ENCODE measurements around the gene GK.
"Not testable (repeated sequence)": the region's sequence is repeated elsewhere in the genome, so short reads cannot be mapped to it uniquely, and the experiment has no call there.

The GK gene

DNA sequence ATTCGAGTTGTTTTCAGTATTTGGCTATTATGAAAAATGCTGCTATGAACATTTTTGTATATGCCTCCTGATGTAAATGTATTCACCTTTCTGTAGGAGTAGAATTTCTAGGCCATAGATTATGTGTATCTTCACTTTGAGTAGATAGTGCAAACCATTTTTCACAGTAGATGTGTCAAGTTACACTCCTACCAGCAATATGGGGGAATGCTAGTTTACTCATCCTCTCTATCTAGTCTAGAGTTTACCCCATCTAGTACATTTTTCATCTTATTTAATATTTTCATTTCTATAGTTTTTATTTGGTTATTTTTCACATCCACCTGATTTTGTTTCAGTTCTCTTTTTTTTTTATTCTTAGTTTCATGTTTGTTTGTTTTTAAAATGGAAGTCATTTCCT is 59.0 kb downstream of the GK start:
- DNase-seq: no peak
- H3K4me1 Mint-ChIP-seq: peaks cover 44% of the 10 kb centered on the region
- no peaks in the 10 kb centered on the region for H3K9me3 Mint-ChIP-seq
- peak overlapping the region; percentile 9 for H3K27ac Mint-ChIP-seq
- CTCF ChIA-PET: no interaction called here
- H3K27me3 Mint-ChIP-seq: no peaks in the 10 kb centered on the region
- H3K36me3 Mint-ChIP-seq: peaks cover 20% of the 10 kb centered on the region
- no peak overlapping the region for H3K4me3 Mint-ChIP-seq

DNA sequence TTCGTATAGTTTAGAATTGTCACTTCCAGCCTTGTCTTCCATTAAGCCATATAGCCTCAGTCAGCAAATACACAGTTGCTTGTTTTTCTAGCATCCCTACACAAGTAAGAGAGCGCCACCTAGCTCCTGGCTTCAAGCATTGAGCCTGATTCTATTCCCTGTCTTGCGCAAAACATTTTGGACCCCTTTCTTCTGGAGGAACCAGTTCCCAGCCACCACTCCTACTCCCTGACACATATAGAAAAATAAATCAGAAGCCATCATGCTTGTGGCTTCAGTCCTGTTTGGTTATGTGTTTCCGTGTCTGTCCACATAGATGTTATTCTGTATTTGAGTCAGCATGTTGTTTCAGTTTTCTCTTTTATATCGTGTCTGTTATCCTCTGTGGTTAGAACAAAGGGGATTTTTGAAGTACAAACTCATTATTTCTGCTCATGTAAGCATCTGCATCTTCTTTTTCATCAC is 59.9 kb downstream of the GK start:
- Mint-ChIP-seq H3K4me1 (peaks cover 47% of the 10 kb centered on the region), H3K9me3 (no peaks in the 10 kb centered on the region), H3K27ac (peak overlapping the region; percentile 87), H3K27me3 (no peaks in the 10 kb centered on the region), H3K4me3 (peak overlapping the region; percentile 16), H3K36me3 (peaks cover 22% of the 10 kb centered on the region)
- CTCF ChIA-PET: interaction anchor here (1.0 kb wide), 1 partner anchor 78 kb away, joined by 4 read pairs; no protein-coding TSS in a partner anchor
- DNase-seq: peak; percentile 55

DNA sequence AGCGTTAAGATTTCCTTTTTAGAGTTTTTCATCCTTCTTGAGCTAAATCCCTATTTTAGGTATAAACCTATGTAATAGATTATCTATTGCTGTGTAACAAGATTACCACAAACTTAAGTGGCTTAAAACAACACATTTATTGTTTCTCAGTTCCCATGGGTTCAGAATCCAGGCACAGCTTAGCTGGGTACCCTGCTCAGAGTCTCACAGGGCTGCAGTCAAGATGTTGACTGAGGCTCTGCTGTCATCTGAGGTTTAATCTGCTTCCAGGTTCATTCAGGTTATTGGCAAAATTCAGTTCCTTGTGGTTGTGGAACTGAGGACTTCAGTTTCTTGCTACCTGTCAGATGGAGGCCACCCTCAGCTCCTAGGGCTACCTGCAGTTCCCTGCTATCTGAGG is 60.9 kb downstream of the GK start:
- Mint-ChIP-seq H3K36me3 (peaks cover 20% of the 10 kb centered on the region), H3K27ac (peak overlapping the region; percentile 87), H3K4me1 (peaks cover 47% of the 10 kb centered on the region), H3K9me3 (no peaks in the 10 kb centered on the region), H3K27me3 (no peaks in the 10 kb centered on the region), H3K4me3 (no peak overlapping the region)
- no peak for DNase-seq
- CTCF ChIA-PET: interaction anchor here (0.6 to 1.1 kb wide), 3 partner anchors 59 to 79 kb away, joined by 3 to 4 read pairs (median 3); no protein-coding TSS in a partner anchor

DNA sequence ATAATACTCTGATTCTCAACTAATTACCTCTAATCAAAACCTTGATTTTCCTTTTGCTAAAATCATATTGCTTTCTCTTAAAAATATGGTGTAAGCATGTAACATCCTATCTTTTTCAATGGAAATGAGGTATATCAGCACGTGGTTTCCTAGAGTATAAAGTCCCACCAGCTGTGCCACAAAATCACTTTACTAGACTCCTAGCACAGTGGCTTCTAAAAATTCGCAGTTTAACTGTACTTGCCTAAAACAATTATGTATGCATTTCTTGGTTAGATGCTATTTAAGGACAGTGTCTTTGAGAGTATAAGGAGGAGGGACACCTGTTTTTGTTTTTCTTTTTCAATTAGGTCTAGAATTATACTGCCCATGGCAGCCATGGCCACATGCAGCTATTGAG is 62.8 kb downstream of the GK start:
- no peak for DNase-seq
- peaks cover 18% of the 10 kb centered on the region for H3K36me3 Mint-ChIP-seq
- no peak overlapping the region for H3K27ac Mint-ChIP-seq
- no peaks in the 10 kb centered on the region for H3K9me3 Mint-ChIP-seq
- H3K27me3 Mint-ChIP-seq: no peaks in the 10 kb centered on the region
- peaks cover 43% of the 10 kb centered on the region for H3K4me1 Mint-ChIP-seq
- no peak overlapping the region for H3K4me3 Mint-ChIP-seq
- CTCF ChIA-PET: interaction anchor here (0.7 to 1.3 kb wide), 2 partner anchors 9 to 141 kb away, joined by 3 to 4 read pairs; no protein-coding TSS in a partner anchor

DNA sequence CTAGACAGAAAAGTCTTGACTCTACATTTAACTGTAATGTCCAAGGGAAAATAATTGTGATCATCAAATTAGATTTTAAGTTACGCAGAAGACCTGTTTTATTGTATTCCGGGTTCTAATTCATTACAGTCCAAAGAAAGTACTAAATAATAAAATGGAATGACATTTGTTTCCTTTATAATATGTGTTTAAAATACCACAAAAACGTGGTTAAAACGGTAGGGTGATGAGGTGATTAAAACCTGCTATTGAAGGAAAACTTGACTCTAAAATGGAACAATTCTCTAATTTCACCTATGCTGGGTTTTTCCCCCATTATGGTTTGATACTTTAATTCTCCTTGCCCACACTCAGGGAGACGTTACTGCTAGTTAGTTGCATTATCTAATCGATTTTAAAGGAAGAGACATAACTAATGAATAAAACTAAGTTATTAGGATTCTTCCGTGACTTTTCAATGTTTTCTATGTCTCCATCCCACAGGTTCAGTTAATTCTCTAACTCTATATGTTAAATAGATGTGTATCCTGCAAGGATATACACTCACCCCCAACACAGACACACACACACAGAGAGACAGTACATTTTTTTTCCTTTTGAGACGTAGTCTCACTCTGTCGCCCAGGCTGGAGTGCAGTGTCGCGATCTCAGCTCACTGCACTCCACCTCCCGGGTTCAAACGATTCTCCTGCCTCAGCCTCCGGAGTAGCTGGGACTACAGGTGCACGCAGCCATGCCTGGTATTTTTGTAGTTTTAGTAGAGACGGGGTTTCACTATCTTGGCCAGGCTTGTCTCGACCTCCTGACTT is 80.8 kb downstream of the GK start:
- CTCF ChIA-PET: interaction anchor here (1.3 to 2.3 kb wide), 2 partner anchors 87 to 305 kb away, joined by 4 to 10 read pairs; no protein-coding TSS in a partner anchor
- H3K27ac Mint-ChIP-seq: no peak overlapping the region

DNA sequence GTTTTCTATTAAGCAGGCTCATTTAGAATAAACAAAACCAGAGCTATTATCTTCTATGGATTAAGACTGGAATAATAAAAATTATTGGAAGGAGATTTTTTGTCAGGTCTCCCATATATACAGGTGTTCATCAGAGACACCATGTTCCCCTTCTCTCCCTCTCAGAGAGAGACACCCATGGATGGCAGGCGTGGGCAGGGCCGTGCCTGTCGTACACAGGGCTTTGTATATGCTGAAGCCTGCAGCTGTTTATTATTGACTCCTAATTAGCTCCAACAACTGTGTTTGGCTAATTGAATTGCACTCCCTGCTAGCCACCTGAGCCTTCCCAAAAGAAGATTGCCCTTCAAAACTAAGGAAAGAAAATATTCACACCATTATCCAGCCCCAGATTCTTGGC is 81.6 kb downstream of the GK start:
- H3K9me3 Mint-ChIP-seq: no peaks in the 10 kb centered on the region
- no peak overlapping the region for H3K27ac Mint-ChIP-seq
- H3K27me3 Mint-ChIP-seq: no peaks in the 10 kb centered on the region
- CTCF ChIA-PET: interaction anchor here (0.9 to 2.3 kb wide), 8 partner anchors 50 to 304 kb away, joined by 3 to 10 read pairs (median 4); no protein-coding TSS in a partner anchor
- no peak for DNase-seq
- H3K4me1 Mint-ChIP-seq: peaks cover 2% of the 10 kb centered on the region
- no peak overlapping the region for H3K4me3 Mint-ChIP-seq
- H3K36me3 Mint-ChIP-seq: peaks cover 1% of the 10 kb centered on the region

More for the DNA sequence above, 80.8 kb downstream of the GK start:
- H3K4me1 Mint-ChIP-seq: peaks cover 2% of the 10 kb centered on the region
- H3K9me3 Mint-ChIP-seq: no peaks in the 10 kb centered on the region
- H3K36me3 Mint-ChIP-seq: peaks cover 1% of the 10 kb centered on the region
- no peaks in the 10 kb centered on the region for H3K27me3 Mint-ChIP-seq
- DNase-seq: no peak
- H3K4me3 Mint-ChIP-seq: no peak overlapping the region

DNA sequence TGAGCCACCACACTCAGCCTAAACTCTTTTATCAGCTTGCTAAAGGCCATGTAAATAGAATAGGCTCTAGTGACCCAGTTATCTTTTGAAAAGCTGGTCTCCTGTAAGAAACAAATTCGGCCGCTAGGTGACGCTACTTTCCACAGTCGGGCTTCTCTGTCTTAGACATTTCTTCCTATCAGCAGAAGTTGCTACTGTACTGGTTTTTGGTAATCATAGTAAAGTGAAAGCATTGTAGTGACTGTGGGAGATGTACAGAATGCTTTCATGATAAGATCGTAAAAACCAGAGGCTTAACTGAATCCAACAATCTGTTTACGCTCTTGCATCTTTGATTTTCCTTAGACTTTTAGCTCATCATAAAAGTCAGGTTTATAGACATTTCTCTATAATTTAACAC is 82.6 kb downstream of the GK start:
- DNase-seq: peak; percentile 84
- H3K27me3 Mint-ChIP-seq: no peaks in the 10 kb centered on the region
- CTCF ChIA-PET: interaction anchor here (0.8 to 2.3 kb wide), 17 partner anchors 9 to 302 kb away, joined by 3 to 10 read pairs (median 3); no protein-coding TSS in a partner anchor
- peaks cover 1% of the 10 kb centered on the region for H3K36me3 Mint-ChIP-seq
- H3K4me3 Mint-ChIP-seq: no peak overlapping the region
- peaks cover 2% of the 10 kb centered on the region for H3K4me1 Mint-ChIP-seq
- H3K27ac Mint-ChIP-seq: no peak overlapping the region
- H3K9me3 Mint-ChIP-seq: no peaks in the 10 kb centered on the region

DNA sequence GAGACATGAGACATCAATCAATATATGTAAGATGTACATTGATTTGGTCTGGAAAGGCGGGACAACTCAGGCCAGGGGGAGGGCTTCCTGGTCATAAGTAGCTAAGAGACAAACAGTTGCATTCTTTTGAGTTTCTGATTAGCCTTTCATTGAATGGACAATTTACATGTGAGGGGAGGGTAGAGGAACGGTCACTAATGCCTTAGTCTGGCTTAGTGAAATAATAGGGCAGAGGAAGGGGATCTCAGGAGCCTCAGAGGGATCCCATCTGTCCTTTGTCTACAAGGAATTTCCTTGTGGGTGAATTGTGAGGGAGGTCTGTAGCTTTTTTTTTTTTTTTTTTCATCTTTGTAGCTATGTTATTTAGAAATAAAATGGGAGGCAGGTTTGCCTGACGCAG is 88.3 kb downstream of the GK start:
- no peaks in the 10 kb centered on the region for H3K36me3 Mint-ChIP-seq
- no peak overlapping the region for H3K27ac Mint-ChIP-seq
- H3K4me3 Mint-ChIP-seq: no peak overlapping the region
- no peaks in the 10 kb centered on the region for H3K27me3 Mint-ChIP-seq
- DNase-seq: no peak
- no peaks in the 10 kb centered on the region for H3K4me1 Mint-ChIP-seq
- CTCF ChIA-PET: no interaction called here
- H3K9me3 Mint-ChIP-seq: no peaks in the 10 kb centered on the region

DNA sequence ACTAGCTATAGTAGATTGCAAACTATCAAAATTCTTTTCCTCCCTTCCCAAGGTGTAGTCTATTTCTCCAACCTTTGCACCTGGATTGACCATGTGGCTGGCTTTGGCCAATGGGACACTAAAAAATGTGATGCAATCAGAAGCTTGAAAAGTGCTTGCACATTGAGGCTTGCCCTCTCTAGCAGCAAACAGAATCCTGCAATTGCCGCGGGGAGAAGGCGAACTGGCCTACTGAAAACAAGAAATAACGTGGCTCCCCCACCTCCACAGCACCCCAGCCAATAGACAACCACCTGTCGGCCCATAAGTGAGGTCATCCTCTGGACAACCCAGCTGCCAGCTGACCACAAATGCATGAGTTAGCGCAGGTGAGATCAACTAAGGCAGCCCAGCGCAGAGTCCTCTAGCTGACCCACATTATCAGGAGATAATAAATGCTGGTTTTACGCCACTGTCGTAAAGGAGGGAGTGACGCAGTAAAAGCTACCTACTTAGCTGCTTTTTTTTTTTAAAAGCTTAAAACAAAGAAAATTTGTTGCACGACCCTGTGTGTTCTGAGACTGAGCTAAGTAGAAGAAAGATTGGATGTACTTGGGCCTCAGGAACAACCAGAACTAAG is 95.2 kb downstream of the GK start:
- no peaks in the 10 kb centered on the region for H3K36me3 Mint-ChIP-seq
- no peaks in the 10 kb centered on the region for H3K4me1 Mint-ChIP-seq
- H3K27ac Mint-ChIP-seq: no peak overlapping the region
- H3K27me3 Mint-ChIP-seq: no peaks in the 10 kb centered on the region
- no peak overlapping the region for H3K4me3 Mint-ChIP-seq
- H3K9me3 Mint-ChIP-seq: no peaks in the 10 kb centered on the region
- DNase-seq: no peak
- CTCF ChIA-PET: interaction anchor here (0.9 kb wide), 1 partner anchor 179 kb away, joined by 3 read pairs; no protein-coding TSS in a partner anchor

DNA sequence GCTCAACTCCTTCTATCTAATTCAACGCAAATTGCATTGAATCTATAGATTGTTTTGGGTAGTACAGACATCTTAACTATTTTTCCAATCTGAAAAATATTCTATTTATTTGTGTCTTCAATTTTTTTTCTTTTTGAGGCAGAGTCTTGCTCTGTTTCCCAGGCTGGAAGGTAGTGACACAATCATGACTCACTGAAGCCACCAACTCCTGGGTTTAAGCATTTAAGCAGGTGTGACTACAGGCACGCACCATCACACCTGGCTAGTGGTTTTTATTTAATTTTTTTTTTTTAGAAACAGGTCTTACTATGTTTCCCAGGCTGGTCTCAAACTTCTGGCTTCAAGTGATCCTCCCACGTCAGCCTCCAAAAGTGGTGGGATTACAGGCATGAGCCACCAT is 98.3 kb downstream of the GK start:
- no peak for DNase-seq
- no peak overlapping the region for H3K27ac Mint-ChIP-seq
- CTCF ChIA-PET: no interaction called here
- H3K4me1 Mint-ChIP-seq: no peaks in the 10 kb centered on the region
- H3K9me3 Mint-ChIP-seq: no peaks in the 10 kb centered on the region
- no peaks in the 10 kb centered on the region for H3K27me3 Mint-ChIP-seq
- H3K36me3 Mint-ChIP-seq: no peaks in the 10 kb centered on the region
- no peak overlapping the region for H3K4me3 Mint-ChIP-seq

DNA sequence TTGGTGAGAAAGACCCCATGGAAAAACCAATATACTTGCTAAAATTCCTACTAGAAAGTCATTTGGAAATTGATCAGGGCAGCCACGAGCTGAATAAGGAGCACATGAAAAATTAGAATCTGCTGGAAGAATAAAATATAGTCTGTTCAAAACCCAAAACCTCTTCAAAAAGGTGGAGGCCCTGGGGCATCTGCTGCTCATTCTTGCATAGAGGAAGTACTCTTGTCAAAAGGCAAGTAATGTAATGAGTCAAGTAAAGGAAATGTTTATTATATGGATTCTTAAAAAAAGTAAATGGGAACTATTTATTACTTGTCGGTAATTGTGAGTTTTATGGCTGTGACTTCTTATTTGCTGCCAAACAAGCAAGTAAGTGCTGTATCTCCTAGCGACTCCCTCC is 109.5 kb downstream of the GK start:
- Mint-ChIP-seq H3K27ac (no peak overlapping the region), H3K4me3 (no peak overlapping the region), H3K4me1 (peaks cover 4% of the 10 kb centered on the region), H3K36me3 (no peaks in the 10 kb centered on the region), H3K9me3 (peaks cover 2% of the 10 kb centered on the region), H3K27me3 (no peaks in the 10 kb centered on the region)
- DNase-seq: no peak
- CTCF ChIA-PET: no interaction called here

DNA sequence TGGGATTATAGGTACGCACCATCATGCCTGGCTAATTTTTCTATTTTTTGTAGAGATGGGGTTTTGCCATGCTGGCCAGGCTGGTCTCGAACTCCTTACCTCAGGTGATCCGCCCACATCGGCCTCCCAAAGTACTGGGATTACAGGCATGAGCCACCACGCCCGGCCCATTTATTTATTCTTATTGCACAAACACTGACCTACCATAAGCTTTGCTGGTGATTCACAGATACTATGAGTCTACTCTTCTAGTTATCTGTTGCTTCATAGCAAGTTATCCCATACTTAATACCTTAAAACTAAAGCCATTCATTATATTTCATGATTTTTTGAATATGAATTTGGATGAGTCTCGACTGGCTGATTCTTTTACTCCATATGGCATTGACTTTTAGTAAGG is 120.5 kb downstream of the GK start:
- H3K27me3 Mint-ChIP-seq, H3K4me3 Mint-ChIP-seq, H3K36me3 Mint-ChIP-seq: not testable (repeated sequence)

DNA sequence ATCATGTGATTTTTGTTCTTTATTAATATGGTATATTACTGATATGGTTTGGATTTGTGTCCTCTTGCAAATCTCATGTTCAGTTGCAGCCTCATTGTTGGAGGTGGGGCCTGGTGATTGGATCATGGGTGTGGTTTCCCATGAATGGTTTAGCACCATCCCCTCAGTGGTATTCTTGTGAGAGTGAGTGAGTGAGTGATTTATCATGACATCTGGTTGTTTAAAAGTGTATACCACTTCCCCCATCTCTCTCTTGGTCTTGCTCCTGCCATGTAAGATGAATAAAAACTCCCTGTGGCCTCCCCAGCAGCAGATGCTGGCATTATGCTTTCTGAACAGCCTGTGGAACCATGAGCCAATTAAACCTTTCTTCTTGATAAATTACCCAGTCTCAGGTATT is 124.4 kb downstream of the GK start:
- Mint-ChIP-seq H3K27ac (no peak overlapping the region), H3K4me1 (no peaks in the 10 kb centered on the region), H3K9me3 (no peaks in the 10 kb centered on the region), H3K36me3 (no peaks in the 10 kb centered on the region), H3K4me3 (no peak overlapping the region), H3K27me3 (peaks cover 6% of the 10 kb centered on the region)
- no peak for DNase-seq
- CTCF ChIA-PET: no interaction called here

More for the DNA sequence above, 120.5 kb downstream of the GK start:
- H3K27ac Mint-ChIP-seq, CTCF ChIA-PET, H3K9me3 Mint-ChIP-seq, H3K4me1 Mint-ChIP-seq, DNase-seq: not testable (repeated sequence)

DNA sequence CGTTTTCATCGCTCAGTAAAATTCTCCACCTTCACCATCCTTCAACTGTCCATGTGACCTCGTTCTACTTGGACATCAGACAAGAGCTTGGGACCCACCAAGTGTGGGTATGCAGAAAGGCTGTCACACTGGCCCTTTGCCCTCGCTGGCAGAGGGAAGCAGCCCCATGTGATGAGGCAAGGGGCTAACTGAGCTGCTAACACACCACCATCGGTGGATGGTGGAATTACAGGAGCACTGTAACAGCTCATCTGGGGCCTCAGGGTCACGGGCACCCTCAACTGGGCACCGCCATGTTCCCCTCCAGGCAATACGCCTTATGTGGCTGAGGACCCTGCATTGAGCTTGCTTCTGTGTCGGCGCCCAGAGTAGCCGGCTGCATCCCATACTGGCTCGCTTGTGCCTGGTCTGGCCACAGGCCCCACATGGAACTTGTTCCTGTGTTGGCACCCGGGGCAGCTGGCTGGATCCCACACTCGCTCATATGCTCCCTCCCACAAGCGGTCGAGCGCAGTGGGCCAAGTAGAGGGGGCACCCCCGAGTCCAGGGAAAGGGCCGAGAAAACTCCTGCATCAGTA is 126.3 kb downstream of the GK start:
- Mint-ChIP-seq H3K4me3 (no peak overlapping the region), H3K36me3 (no peaks in the 10 kb centered on the region), H3K27me3 (peaks cover 6% of the 10 kb centered on the region), H3K9me3 (no peaks in the 10 kb centered on the region), H3K27ac (no peak overlapping the region), H3K4me1 (no peaks in the 10 kb centered on the region)
- no peak for DNase-seq
- CTCF ChIA-PET: no interaction called here
